Mammary epithelial cell (primary cell): ENCODE data around the gene FERMT3.
"Not testable (repeated sequence)": the region's sequence is repeated elsewhere in the genome, so short reads cannot be mapped to it uniquely, and the experiment has no call there.

Source experiments
- EZH2 ChIP-seq: IDR thresholded peaks from 2 replicates; pipeline ENCODE4 v1.6.1; 2012; ENCODE audit warnings: low read length, inconsistent platforms, borderline replicate concordance
- TF ChIP-seq, protein P1 (sequence below), 2 donors: IDR thresholded peaks in 1 of 2; conservative IDR thresholded peaks in 1 of 2; 2 replicates each; pipeline ENCODE4 v1.5.1; 2011 to 2012; ENCODE audit warnings: inconsistent platforms in 2 of 2, low read length in 2 of 2, mild to moderate bottlenecking in 2 of 2, control low read depth in 1 of 2, low read depth in 1 of 2; ENCODE audit not compliant: insufficient read depth in 1 of 2; ENCODE audit errors: extremely low read depth in 1 of 2

DNA sequence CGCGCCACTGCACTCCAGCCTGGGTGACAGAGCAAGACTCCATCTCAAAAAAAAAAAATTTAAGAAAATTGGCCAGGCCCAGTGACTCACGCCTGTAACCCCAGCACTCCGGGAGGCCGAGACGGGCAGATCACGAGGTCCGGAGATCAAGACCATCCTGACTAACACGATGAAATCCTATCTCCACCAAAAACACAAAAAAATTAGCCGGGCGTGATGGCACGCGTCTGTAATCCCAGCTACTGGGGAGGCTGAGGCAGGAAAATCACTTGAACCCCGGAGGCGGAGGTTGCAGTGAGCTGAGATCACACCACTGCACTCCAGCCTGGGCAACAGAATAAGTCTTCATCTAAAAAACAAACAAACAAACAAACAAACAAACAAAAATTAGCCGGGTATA, 43.8 kb upstream of the FERMT3 start:
- TF ChIP-seq EZH2 = not testable (repeated sequence)
- TF ChIP-seq, protein P1, sequence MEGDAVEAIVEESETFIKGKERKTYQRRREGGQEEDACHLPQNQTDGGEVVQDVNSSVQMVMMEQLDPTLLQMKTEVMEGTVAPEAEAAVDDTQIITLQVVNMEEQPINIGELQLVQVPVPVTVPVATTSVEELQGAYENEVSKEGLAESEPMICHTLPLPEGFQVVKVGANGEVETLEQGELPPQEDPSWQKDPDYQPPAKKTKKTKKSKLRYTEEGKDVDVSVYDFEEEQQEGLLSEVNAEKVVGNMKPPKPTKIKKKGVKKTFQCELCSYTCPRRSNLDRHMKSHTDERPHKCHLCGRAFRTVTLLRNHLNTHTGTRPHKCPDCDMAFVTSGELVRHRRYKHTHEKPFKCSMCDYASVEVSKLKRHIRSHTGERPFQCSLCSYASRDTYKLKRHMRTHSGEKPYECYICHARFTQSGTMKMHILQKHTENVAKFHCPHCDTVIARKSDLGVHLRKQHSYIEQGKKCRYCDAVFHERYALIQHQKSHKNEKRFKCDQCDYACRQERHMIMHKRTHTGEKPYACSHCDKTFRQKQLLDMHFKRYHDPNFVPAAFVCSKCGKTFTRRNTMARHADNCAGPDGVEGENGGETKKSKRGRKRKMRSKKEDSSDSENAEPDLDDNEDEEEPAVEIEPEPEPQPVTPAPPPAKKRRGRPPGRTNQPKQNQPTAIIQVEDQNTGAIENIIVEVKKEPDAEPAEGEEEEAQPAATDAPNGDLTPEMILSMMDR (conservative IDR thresholded peaks at IDR 0.05 in 1 of 2, IDR thresholded peaks at IDR 0.05 in 1 of 2; ENCODE audit: extremely low read depth in 1 of 2, insufficient read depth in 1 of 2, low read depth in 1 of 2, low read length in 2 of 2) = not testable (repeated sequence)
